Astrocyte of the cerebellum (primary cell): ENCODE measurements around the gene ALG12.

Experiments
- DNase-seq: peaks from one replicate; pipeline ENCODE4 v3.0.0-alpha.2; 2011; ENCODE audit warnings: low read depth
- H3K4me3 ChIP-seq: 2 replicates; pipeline ENCODE4 v1.5.1; 2011; ENCODE audit warnings: mild to moderate bottlenecking, low read depth, low read length, moderate library complexity
- CTCF ChIP-seq: IDR thresholded peaks from 2 replicates; pipeline ENCODE4 v1.5.1; 2012; ENCODE audit warnings: low read length, low read depth, moderate library complexity, mild to moderate bottlenecking; ENCODE audit errors: missing control alignments
- in situ Hi-C: cut with HindIII; loops from 2 replicates; pipeline ENCODE4 v1.10.0; 2017; ENCODE audit warnings: low sequenced_read_pairs

The ALG12 gene

GRCh38 chr22:49905465-49905864 is 12.8 kb downstream of the ALG12 start:
- no peak for DNase-seq
- no peak overlapping the region for H3K4me3 ChIP-seq
- TF ChIP-seq CTCF, result no peak
- in situ Hi-C loops, result loop anchor here (25.0 kb wide), 1 partner anchor 118 kb away; no protein-coding TSS in a partner anchor

- H3K4me3 ChIP-seq, result no peak overlapping the region
- in situ Hi-C loops, result loop anchor here (25.0 kb wide), 1 partner anchor 117 kb away; no protein-coding TSS in a partner anchor
- no peak for DNase-seq
- TF ChIP-seq CTCF, result no peak
These were observed 14.2 kb downstream of the ALG12 start for GRCh38 chr22:49904040-49904369.

GRCh38 chr22:49903322-49904039 is 14.8 kb downstream of the ALG12 start:
- DNase-seq, result no peak
- no peak overlapping the region for H3K4me3 ChIP-seq
- no peak for TF ChIP-seq CTCF
- in situ Hi-C loops, result loop anchor here (25.0 kb wide), 1 partner anchor 116 kb away; no protein-coding TSS in a partner anchor

GRCh38 chr22:49901457-49901856 is 16.8 kb downstream of the ALG12 start:
- H3K4me3 ChIP-seq, result no peak overlapping the region
- in situ Hi-C loops, result loop anchor here (25.0 kb wide), 1 partner anchor 114 kb away; no protein-coding TSS in a partner anchor
- no peak for DNase-seq
- no peak for TF ChIP-seq CTCF

- in situ Hi-C loops, result loop anchor here (25.0 kb wide), 1 partner anchor 113 kb away; no protein-coding TSS in a partner anchor
- TF ChIP-seq CTCF, result no peak
- DNase-seq, result no peak
- no peak overlapping the region for H3K4me3 ChIP-seq
These were observed 17.6 kb downstream of the ALG12 start for GRCh38 chr22:49900441-49901230.

GRCh38 chr22:49899530-49899929 is 18.7 kb downstream of the ALG12 start:
- no peak for TF ChIP-seq CTCF
- in situ Hi-C loops, result no loop called here
- no peak for DNase-seq

More at GRCh38 chr22:49899530-49899929, 18.7 kb downstream of the ALG12 start:
- H3K4me3 ChIP-seq, result no peak overlapping the region
